Measurements from ENCODE around the gene PPIP5K2.

PPIP5K2 gene

DNA sequence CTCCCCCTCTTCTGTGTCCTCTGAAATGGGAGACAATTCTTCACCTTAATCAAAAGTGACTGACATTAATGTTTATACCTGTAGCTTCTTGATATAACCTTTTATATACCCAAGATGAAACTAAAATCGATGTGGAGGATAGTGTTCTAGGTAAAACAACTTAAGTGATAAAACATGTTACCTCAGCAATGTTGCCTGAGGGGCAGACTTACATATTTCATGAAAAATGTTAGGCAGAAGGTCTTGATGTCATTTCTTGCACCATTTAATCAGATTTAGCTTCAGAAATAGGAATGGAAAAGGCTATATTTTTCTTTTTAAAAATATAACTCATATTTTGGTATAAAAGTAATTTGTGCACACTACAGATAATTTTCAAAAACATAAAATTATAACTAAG, 115.8 kb downstream of the PPIP5K2 start:
- Histone ChIP-seq H4K20me1 (ENCODE audit: control insufficient read depth, insufficient read depth, low read depth, low read length) (no peaks in the 10 kb centered on the region), H3K27me3 (ENCODE audit: control insufficient read depth, low read length) (0 out of 2 replicates have a peak, but pooled peaks cover 4% of the 10 kb centered on the region), H3K79me2 (ENCODE audit: control insufficient read depth, low read length) (no peaks in the 10 kb centered on the region), H3K4me1 (ENCODE audit: control insufficient read depth, low read length) (no peaks in the 10 kb centered on the region), H3F3A (ENCODE audit: control insufficient read depth, insufficient read depth) (no peaks in the 10 kb centered on the region), H3K4me2 (ENCODE audit: low read length) (no peak overlapping the region), H3K27ac (ENCODE audit: low read depth, low read length) (no peak overlapping the region), H3K36me3 (ENCODE audit: control insufficient read depth, low read length) (no peaks in the 10 kb centered on the region), H3K9me3 (ENCODE audit: control insufficient read depth, insufficient read depth, low read length) (no peaks in the 10 kb centered on the region), H3K4me3 (ENCODE audit: low read length) (no peak overlapping the region), H3K9me2 (replicated peaks; ENCODE audit: control insufficient read depth, low read length) (no peaks in the 10 kb centered on the region)
- TF ChIP-seq, protein P1, sequence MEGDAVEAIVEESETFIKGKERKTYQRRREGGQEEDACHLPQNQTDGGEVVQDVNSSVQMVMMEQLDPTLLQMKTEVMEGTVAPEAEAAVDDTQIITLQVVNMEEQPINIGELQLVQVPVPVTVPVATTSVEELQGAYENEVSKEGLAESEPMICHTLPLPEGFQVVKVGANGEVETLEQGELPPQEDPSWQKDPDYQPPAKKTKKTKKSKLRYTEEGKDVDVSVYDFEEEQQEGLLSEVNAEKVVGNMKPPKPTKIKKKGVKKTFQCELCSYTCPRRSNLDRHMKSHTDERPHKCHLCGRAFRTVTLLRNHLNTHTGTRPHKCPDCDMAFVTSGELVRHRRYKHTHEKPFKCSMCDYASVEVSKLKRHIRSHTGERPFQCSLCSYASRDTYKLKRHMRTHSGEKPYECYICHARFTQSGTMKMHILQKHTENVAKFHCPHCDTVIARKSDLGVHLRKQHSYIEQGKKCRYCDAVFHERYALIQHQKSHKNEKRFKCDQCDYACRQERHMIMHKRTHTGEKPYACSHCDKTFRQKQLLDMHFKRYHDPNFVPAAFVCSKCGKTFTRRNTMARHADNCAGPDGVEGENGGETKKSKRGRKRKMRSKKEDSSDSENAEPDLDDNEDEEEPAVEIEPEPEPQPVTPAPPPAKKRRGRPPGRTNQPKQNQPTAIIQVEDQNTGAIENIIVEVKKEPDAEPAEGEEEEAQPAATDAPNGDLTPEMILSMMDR (IDR thresholded peaks at IDR 0.05; ENCODE audit: low read depth, low read length, poor library complexity, severe bottlenecking): no peak
- no peak for TF ChIP-seq EZH2phosphoT487 (IDR thresholded peaks at IDR 0.05; ENCODE audit: borderline replicate concordance, low read length)

- no peaks in the 10 kb centered on the region for H3K9me3 ChIP-seq (ENCODE audit: control insufficient read depth, insufficient read depth, low read length)
- no peak overlapping the region for H3K27ac ChIP-seq (ENCODE audit: low read depth, low read length)
- H4K20me1 ChIP-seq (ENCODE audit: control insufficient read depth, insufficient read depth, low read depth, low read length): no peaks in the 10 kb centered on the region
- H3K4me3 ChIP-seq (ENCODE audit: low read length): no peak overlapping the region
- H3K9me2 ChIP-seq (replicated peaks; ENCODE audit: control insufficient read depth, low read length): no peaks in the 10 kb centered on the region
- H3K36me3 ChIP-seq (ENCODE audit: control insufficient read depth, low read length): no peaks in the 10 kb centered on the region
- H3K4me1 ChIP-seq (ENCODE audit: control insufficient read depth, low read length): no peaks in the 10 kb centered on the region
- H3F3A ChIP-seq (ENCODE audit: control insufficient read depth, insufficient read depth): no peaks in the 10 kb centered on the region
- no peaks in the 10 kb centered on the region for H3K79me2 ChIP-seq (ENCODE audit: control insufficient read depth, low read length)
- H3K4me2 ChIP-seq (ENCODE audit: low read length): no peak overlapping the region
- TF ChIP-seq, protein P1 (IDR thresholded peaks at IDR 0.05; ENCODE audit: low read depth, low read length, poor library complexity, severe bottlenecking): no peak
- no peak for TF ChIP-seq EZH2phosphoT487 (IDR thresholded peaks at IDR 0.05; ENCODE audit: borderline replicate concordance, low read length)
- H3K27me3 ChIP-seq (ENCODE audit: control insufficient read depth, low read length): 0 out of 2 replicates have a peak, but pooled peaks cover 4% of the 10 kb centered on the region
Measured at GRCh38 chr5:103237778-103238177, 117.7 kb downstream of the PPIP5K2 start.

DNA sequence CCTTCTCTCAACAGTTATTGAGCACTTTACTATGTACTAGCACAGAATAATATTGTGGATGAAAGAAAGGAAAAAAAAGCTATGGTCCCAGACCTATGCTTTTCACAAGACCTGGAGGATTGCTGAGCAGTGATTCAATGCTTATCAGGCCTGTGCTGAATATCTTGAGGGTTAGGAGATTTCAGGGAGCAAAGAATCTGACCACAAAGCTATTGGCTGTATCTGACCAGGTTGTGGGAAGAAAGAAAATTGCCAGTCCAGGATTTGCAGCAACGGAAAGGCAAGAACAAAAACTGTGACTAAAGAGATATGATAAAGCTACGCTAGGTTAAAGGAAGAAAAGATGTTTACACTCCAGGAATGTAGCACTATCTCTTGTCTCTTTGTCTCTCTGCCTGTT, 123.6 kb downstream of the PPIP5K2 start:
- H3K4me2 ChIP-seq (ENCODE audit: low read length): no peak overlapping the region
- peaks cover 5% of the 10 kb centered on the region; the same call in 1 of the 2 replicates for H3K27me3 ChIP-seq (ENCODE audit: control insufficient read depth, low read length)
- H3K4me3 ChIP-seq (ENCODE audit: low read length): no peak overlapping the region
- no peaks in the 10 kb centered on the region for H3K36me3 ChIP-seq (ENCODE audit: control insufficient read depth, low read length)
- no peaks in the 10 kb centered on the region for H3K4me1 ChIP-seq (ENCODE audit: control insufficient read depth, low read length)
- H4K20me1 ChIP-seq (ENCODE audit: control insufficient read depth, insufficient read depth, low read depth, low read length): no peaks in the 10 kb centered on the region
- H3K27ac ChIP-seq (ENCODE audit: low read depth, low read length): no peak overlapping the region
- TF ChIP-seq, protein P1 (IDR thresholded peaks at IDR 0.05; ENCODE audit: low read depth, low read length, poor library complexity, severe bottlenecking): no peak
- no peak for TF ChIP-seq EZH2phosphoT487 (IDR thresholded peaks at IDR 0.05; ENCODE audit: borderline replicate concordance, low read length)
- H3K9me3 ChIP-seq (ENCODE audit: control insufficient read depth, insufficient read depth, low read length): 0 out of 2 replicates have a peak, but pooled peaks cover 2% of the 10 kb centered on the region
- H3K9me2 ChIP-seq (replicated peaks; ENCODE audit: control insufficient read depth, low read length): no peaks in the 10 kb centered on the region
- H3F3A ChIP-seq (ENCODE audit: control insufficient read depth, insufficient read depth): no peaks in the 10 kb centered on the region
- H3K79me2 ChIP-seq (ENCODE audit: control insufficient read depth, low read length): no peaks in the 10 kb centered on the region
